Breast epithelium (tissue), 4 donors: Measurements from ENCODE around the gene PHYKPL. TPM values are rescaled to one million over a fixed set of nuclear protein-coding genes. Genes with fewer than 3 reads are reported as not detected.

Experiments
- DNase-seq, 2 donors: peaks; one replicate each; pipeline ENCODE4 v3.0.0-alpha.2; 2019; ENCODE audit warnings: low spot score in 2 of 2
- H3K27ac ChIP-seq, 2 donors: fragments of 200-600 bp; sonication (generic) in 1 of 2; one replicate each; pipeline ENCODE4 v1.5.1; 2016 to 2019; ENCODE audit warnings: mild to moderate bottlenecking in 1 of 2
- H3K27me3 ChIP-seq, 2 donors: fragments of 200-600 bp; sonication (generic) in 1 of 2; one replicate each; pipeline versions ENCODE4 v1.5.1 to v1.6.0; 2017 to 2019; ENCODE audit warnings: control low read depth in 1 of 2, mild to moderate bottlenecking in 1 of 2
- H3K36me3 ChIP-seq: fragments of 200-600 bp; one replicate; pipeline ENCODE4 v1.5.1; 2019
- H3K4me1 ChIP-seq, 2 donors: fragments of 200-600 bp; sonication (generic); one replicate each; pipeline ENCODE4 v1.5.1; 2016 to 2019; ENCODE audit warnings: control low read depth in 1 of 2
- H3K4me3 ChIP-seq, 3 donors: fragments of 200-600 bp; sonication (generic); 1 replicate in 2 of 3; 2 replicates in 1 of 3; pipeline ENCODE4 v1.5.1; 2016 to 2019; ENCODE audit warnings: mild to moderate bottlenecking in 3 of 3, moderate library complexity in 2 of 3
- H3K9me3 ChIP-seq, 2 donors: fragments of 200-600 bp; sonication (generic) in 1 of 2; one replicate each; pipeline ENCODE4 v1.5.1; 2016 to 2019; ENCODE audit warnings: control low read depth in 1 of 2
- POLR2A ChIP-seq: fragments of 450-650 bp; IDR thresholded peaks from one replicate; pipeline ENCODE4 v1.6.1; 2016; ENCODE audit warnings: antibody characterized with exemption, mild to moderate bottlenecking, moderate library complexity
- POLR2AphosphoS5 ChIP-seq, 3 donors: sonication (generic); formaldehyde crosslinking; IDR thresholded peaks; one replicate each; pipeline ENCODE4 v1.6.1; 2017; ENCODE audit warnings: antibody characterized with exemption in 3 of 3
- intact Hi-C: fragments of 100-400 bp; cut with DNase I; formaldehyde crosslinking; loops from one replicate; pipeline ENCODE4 v1.15.1; 2023; ENCODE audit warnings: low total_unique reads
- total RNA-seq, 3 donors: library from RNA; depleted of rRNA; stranded (reverse); fragments of >200 nt; gene quantifications; one replicate each; pipeline ENCODE4 v1.1.0, GENCODE V29; 2016
- TF ChIP-seq, protein P1 (sequence below), 3 donors: fragments of 450-650 bp; IDR thresholded peaks; one replicate each; pipeline ENCODE4 v1.5.1; 2016 to 2017; ENCODE audit warnings: antibody characterized with exemption in 3 of 3, mild to moderate bottlenecking in 3 of 3, moderate library complexity in 3 of 3

PHYKPL gene
- total RNA-seq, 3 donors from 2014 or later, result 63.4 to 94.1 (median 77.7) TPM

DNA sequence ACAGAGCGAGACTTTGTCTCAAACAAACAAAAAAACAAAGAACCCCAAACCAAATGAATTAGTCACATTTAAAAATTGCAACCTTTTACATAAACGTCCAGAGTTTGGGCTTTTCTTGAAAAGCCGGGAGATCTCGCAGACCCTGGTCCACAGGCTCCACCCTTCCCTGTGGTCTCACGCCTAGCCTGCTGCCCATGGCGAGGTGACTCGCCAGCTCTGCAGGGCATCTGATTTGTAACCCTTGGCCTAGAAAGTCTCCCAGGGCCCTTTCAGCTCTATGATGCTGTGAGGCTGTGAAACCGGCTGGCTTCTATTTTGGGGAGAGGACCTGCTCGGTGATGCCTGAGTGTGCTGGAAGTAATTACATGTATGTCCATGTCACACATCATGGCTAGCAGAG lies 44.7 kb upstream of the PHYKPL start:
- Histone ChIP-seq H3K27ac (no peak overlapping the region), H3K4me1 (no peaks in the 10 kb centered on the region), H3K36me3 (no peaks in the 10 kb centered on the region), H3K9me3 (peaks cover 5 to 6% of the 10 kb centered on the region in 2 donors), H3K4me3 (no peak overlapping the region), H3K27me3 (peaks cover 0 to 23% of the 10 kb centered on the region in 2 donors)
- TF ChIP-seq POLR2AphosphoS5 (IDR thresholded peaks at IDR 0.05), result no peak
- TF ChIP-seq, protein P1, sequence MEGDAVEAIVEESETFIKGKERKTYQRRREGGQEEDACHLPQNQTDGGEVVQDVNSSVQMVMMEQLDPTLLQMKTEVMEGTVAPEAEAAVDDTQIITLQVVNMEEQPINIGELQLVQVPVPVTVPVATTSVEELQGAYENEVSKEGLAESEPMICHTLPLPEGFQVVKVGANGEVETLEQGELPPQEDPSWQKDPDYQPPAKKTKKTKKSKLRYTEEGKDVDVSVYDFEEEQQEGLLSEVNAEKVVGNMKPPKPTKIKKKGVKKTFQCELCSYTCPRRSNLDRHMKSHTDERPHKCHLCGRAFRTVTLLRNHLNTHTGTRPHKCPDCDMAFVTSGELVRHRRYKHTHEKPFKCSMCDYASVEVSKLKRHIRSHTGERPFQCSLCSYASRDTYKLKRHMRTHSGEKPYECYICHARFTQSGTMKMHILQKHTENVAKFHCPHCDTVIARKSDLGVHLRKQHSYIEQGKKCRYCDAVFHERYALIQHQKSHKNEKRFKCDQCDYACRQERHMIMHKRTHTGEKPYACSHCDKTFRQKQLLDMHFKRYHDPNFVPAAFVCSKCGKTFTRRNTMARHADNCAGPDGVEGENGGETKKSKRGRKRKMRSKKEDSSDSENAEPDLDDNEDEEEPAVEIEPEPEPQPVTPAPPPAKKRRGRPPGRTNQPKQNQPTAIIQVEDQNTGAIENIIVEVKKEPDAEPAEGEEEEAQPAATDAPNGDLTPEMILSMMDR (IDR thresholded peaks at IDR 0.05), result no peak
- no peak for TF ChIP-seq POLR2A
- no peak for DNase-seq
- intact Hi-C loops, result loop anchor here (10.0 kb wide), 1 partner anchor 287 kb away; no protein-coding TSS in a partner anchor

DNA sequence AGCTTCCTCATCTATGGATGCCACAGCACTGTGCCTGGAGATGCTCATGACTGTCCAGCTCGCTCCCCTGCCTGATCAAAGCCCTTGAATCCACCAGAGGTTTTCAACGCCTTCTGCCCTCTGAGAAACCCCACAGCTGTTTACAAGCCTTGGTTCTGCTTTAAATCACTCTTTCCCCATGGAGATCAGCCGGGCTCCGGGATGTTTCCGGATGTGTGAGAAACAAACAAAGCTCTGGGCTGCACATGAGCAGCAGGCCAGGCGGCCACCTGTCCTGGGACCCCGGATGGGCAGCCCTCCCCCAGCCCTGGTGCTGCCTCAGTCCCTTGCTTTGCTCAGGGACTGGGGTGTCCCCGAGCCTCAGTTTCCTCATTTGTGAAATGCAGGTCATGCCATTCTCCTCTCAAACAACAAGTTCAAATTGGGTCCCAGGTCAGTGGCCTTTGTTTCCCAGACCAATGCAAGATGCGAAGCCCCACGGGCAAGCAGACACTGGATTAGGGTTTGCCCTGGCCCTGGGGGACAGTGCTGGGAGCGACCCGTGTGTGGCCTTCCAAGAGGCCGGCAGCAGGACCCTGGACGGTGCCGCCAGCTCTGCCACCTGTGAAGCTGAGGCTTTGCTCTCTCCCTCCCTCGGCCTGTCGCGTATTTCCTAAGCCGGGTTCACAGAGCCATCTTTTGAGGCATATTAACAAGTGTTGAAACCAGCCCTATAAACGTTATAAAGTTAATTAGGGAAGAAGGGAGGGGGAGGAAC lies 42.4 kb upstream of the PHYKPL start:
- Histone ChIP-seq H3K27me3 (peaks cover 0 to 27% of the 10 kb centered on the region in 2 donors), H3K4me3 (no peak overlapping the region), H3K36me3 (no peaks in the 10 kb centered on the region), H3K4me1 (no peaks in the 10 kb centered on the region), H3K9me3 (peaks cover 5 to 6% of the 10 kb centered on the region in 2 donors), H3K27ac (no peak overlapping the region)
- no peak for TF ChIP-seq POLR2AphosphoS5 (IDR thresholded peaks at IDR 0.05)
- no peak for TF ChIP-seq POLR2A
- TF ChIP-seq, protein P1 (IDR thresholded peaks at IDR 0.05), result no peak
- no peak for DNase-seq
- intact Hi-C loops, result loop anchor here (10.0 kb wide), 1 partner anchor 290 kb away; no protein-coding TSS in a partner anchor

DNA sequence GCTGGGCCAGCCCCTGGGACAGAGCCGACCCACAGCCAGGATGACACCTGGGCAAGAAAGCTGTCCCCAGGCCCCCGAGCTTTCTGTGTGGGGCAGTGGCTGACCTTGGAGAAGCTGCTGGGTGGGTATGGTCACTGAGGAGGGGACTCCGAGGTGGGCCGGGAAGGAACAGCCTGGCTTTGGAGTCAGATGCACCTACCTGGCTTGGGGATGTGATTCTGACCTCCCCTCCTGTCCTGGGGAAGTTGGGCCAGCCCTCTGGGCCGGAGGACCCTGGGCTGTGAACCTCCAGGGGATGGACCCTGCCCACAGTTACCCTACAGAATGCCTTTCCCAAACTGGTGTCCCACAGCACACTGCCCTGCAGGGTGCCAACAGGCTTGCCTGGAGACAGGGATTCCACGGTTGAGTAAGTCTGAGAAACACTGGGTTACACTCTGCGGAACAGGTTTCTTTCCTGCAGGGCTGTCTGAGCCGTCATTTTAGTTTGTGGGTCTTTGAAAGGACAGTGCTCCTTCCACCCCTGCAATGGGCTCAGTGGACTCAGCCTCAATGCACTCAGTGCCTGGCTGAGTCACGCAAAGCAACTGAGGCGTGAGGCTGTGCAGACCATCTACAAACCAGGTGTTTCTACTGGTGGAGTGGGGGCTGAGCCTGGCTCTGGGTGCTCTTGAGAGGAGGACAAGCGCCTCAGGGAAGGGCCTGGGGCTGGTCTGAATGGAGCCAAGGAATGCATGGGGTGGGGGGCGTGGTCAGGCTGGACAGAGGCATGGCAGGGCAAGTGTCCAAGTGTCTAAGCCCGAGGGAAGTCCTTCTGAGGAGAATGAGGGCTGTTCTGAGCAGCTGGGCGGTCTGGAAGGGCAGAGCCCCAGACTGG lies 41.3 kb upstream of the PHYKPL start:
- peaks cover 0 to 19% of the 10 kb centered on the region in 2 donors for H3K27me3 ChIP-seq
- intact Hi-C loops, result loop anchor here (10.0 kb wide), 1 partner anchor 291 kb away; no protein-coding TSS in a partner anchor
- DNase-seq, result no peak
- TF ChIP-seq POLR2A, result no peak
- TF ChIP-seq, protein P1 (IDR thresholded peaks at IDR 0.05), result no peak
- no peak for TF ChIP-seq POLR2AphosphoS5 (IDR thresholded peaks at IDR 0.05)
- no peaks in the 10 kb centered on the region for H3K36me3 ChIP-seq
- peaks cover 5 to 6% of the 10 kb centered on the region in 2 donors for H3K9me3 ChIP-seq
- no peaks in the 10 kb centered on the region for H3K4me1 ChIP-seq
- no peak overlapping the region for H3K27ac ChIP-seq
- H3K4me3 ChIP-seq, result no peak overlapping the region

DNA sequence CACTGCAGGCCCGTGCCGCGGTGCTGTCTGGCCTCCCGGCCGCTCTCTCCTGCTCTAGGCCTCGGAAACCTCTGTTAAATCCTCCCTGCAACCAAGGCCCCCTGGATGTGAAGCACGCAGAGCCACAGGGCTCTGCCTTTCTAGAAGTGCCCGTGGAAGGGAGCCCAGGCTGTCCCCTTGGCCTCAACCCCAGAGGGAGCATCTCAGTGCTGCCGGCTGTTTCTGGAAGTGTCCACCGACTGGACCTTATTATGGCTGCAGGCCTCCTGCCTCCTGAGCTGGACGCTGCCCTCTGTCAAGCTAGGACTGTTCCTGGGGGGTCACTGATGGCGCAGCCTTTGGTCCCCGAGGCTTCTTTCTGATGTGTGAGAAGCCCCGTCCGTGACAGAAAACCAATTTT lies 40.4 kb upstream of the PHYKPL start:
- peaks cover 0 to 10% of the 10 kb centered on the region in 2 donors for H3K27me3 ChIP-seq
- H3K27ac ChIP-seq, result no peak overlapping the region
- H3K9me3 ChIP-seq, result peaks cover 5 to 6% of the 10 kb centered on the region in 2 donors
- TF ChIP-seq POLR2A (no peak), POLR2AphosphoS5 (IDR thresholded peaks at IDR 0.05) (no peak)
- TF ChIP-seq, protein P1 (IDR thresholded peaks at IDR 0.05), result no peak
- intact Hi-C loops, result loop anchor here (10.0 kb wide), 1 partner anchor 292 kb away; no protein-coding TSS in a partner anchor
- no peaks in the 10 kb centered on the region for H3K36me3 ChIP-seq
- DNase-seq, result no peak
- H3K4me3 ChIP-seq, result no peak overlapping the region
- H3K4me1 ChIP-seq, result no peaks in the 10 kb centered on the region
